GM13977 (cell line): ENCODE results near the gene ADIPOR1.
"Not testable (repeated sequence)": the region's sequence is repeated elsewhere in the genome, so short reads cannot be mapped to it uniquely, and the experiment has no call there.

Experiments
- DNase-seq: peaks from one replicate; pipeline ENCODE4 v3.0.0; 2012; ENCODE audit warnings: low spot score
- in situ Hi-C: fragments of 300-500 bp; cut with MboI; formaldehyde crosslinking; loops from one replicate; pipeline ENCODE4 v1.12.0; 2022; ENCODE audit warnings: low sequenced_read_pairs, low pct_unique_long_range_greater_than_20kb, mixed read lengths, inconsistent platforms; ENCODE audit not compliant: unreplicated experiment
- TF ChIP-seq, protein P1 (sequence below): IDR thresholded peaks from 2 replicates; pipeline ENCODE4 v1.5.1; 2012; ENCODE audit warnings: mild to moderate bottlenecking, control low read depth; ENCODE audit not compliant: insufficient read depth; ENCODE audit errors: extremely low read depth, missing control alignments

The ADIPOR1 gene

DNA sequence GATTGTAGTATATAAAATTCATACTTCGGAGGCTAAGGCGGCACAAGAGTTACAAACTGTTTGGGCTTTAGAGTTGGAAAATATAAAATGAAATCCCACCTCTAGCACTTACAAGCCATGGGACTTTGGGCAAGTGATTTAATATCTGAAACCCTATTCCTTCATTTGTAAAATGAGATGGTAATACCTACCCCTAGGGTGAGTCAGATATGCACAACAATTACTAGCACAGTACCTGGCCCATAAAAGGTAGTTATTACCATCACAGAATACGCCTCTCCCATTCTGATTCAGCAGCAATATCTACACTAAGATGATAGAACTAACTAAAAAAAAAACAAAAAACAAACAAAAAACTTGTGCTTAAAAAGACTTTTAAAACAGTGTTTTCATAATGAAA lies 34.6 kb downstream of the ADIPOR1 start:
- TF ChIP-seq, protein P1, sequence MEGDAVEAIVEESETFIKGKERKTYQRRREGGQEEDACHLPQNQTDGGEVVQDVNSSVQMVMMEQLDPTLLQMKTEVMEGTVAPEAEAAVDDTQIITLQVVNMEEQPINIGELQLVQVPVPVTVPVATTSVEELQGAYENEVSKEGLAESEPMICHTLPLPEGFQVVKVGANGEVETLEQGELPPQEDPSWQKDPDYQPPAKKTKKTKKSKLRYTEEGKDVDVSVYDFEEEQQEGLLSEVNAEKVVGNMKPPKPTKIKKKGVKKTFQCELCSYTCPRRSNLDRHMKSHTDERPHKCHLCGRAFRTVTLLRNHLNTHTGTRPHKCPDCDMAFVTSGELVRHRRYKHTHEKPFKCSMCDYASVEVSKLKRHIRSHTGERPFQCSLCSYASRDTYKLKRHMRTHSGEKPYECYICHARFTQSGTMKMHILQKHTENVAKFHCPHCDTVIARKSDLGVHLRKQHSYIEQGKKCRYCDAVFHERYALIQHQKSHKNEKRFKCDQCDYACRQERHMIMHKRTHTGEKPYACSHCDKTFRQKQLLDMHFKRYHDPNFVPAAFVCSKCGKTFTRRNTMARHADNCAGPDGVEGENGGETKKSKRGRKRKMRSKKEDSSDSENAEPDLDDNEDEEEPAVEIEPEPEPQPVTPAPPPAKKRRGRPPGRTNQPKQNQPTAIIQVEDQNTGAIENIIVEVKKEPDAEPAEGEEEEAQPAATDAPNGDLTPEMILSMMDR: no peak
- DNase-seq: no peak
- in situ Hi-C loops: loop anchor here (10.0 kb wide), 1 partner anchor 59 kb away; no protein-coding TSS in a partner anchor

DNA sequence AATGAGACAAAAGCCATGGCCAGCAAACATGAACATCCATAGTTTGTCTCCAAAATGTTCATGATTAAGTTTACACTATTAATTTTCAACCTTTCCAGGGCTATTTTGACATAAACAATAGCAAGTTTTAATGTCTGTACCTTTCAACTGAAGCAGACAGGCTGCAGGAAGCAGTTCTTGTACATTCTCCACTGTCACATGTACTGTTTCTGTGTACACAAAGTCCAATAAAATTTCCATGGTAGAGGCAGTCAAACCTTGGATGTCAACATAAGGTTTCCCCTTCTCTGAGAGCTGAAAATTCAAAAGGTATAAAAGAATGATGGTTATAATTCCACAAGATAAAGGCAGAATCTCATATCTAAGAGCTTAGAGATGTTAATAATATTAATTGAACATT lies 38.5 kb downstream of the ADIPOR1 start:
- TF ChIP-seq, protein P1: no peak
- DNase-seq: no peak
- in situ Hi-C loops: loop anchor here (10.0 kb wide), 1 partner anchor 55 kb away; no protein-coding TSS in a partner anchor

DNA sequence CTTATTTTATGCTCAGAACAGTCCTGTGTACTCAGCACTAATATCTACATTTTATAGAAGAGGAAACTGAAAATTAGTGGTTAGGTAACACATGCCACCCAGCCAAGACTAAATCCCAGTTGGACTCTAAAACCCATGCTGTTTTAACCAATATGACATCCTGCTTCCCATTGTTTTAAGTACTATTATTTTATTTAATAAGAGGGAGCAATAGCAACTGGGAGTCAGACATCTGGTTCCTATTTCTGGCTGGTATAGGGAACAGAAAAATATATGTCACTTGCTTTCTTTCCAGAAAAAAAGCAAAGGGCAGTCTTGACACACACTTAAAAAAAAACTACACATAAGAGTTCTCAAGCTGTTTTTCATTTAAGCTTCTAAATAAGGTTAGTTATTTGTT lies 43.0 kb downstream of the ADIPOR1 start:
- TF ChIP-seq, protein P1: no peak
- in situ Hi-C loops: no loop called here
- DNase-seq: no peak

DNA sequence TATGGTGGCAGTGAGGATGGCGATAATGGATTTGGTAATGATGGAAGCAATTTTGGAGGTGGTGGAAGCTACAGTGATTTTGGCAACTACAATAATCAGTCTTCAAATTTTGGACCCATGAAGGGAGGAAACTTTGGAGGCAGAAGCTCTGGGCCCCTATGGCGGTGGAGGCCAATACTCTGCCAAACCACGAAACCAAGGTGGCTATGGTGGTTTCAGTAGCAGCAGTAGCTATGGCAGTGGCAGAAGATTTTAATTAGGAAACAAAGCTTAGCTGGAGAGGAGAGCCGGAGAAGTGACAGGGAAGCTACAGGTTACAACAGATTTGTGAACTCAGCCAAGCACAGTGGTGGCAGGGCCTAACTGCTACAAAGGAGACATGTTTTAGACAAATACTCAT lies 45.6 kb downstream of the ADIPOR1 start:
- DNase-seq, in situ Hi-C loops: not testable (repeated sequence)

DNA sequence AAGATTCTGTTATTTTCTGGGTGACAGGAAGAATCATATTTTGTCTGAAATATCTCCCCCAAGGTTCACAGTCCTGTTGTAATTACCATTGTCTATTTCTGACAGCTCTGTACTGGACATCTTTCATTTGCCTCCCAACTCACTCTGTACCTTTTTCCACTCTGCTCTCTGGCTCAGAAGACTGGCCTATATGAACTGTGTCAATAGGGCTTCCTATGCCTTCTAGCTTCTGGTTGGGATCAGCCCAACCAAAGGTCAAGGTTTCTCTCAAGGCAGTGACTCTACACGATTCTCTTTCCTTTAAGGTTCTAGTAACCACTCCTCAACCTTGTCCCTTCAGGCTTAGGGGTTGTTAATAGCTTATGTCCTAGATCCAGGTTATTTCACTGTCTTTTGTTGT lies 48.6 kb downstream of the ADIPOR1 start:
- no peak for DNase-seq
- in situ Hi-C loops: no loop called here
- TF ChIP-seq, protein P1: no peak

DNA sequence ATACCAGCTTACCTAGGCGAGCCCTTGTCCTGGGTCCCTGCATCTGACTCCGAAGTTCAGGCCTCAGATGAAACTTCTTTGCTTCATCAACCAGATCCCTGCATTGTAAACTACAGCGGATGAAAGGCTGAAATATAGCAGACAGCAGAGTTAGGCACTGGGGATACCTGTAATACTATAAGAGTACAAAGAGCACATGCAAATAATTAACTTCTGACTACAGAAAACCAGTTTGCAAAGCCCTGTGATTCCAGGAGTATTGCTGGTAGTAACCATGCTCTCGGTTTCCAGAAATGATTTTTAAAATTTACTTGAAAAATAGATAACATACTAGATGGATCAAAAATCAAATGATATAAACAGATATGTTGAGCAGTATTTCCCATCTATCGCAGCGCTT lies 49.1 kb downstream of the ADIPOR1 start:
- TF ChIP-seq, protein P1: no peak
- no peak for DNase-seq

DNA sequence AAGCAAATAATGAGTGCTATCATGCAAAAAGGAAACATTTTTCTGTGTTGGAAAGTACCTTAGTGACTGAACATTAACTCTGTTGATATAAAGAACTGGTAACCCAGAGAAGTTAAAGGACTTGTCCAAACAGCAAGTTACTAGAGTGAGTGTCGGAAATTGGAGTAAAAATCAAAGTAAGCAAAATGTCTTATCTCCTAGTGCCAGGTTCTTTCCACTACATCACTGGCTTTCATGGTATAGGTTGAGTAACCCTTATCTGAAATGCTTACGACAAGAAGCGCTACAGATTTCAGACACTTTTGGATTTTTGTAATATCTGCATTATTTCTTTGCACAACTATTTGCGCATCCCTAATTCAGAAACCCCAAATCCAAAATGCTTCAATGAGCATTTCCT lies 52.8 kb downstream of the ADIPOR1 start:
- DNase-seq: no peak
- in situ Hi-C loops: no loop called here
- TF ChIP-seq, protein P1: no peak

More for the DNA sequence above, 49.1 kb downstream of the ADIPOR1 start:
- in situ Hi-C loops: no loop called here

DNA sequence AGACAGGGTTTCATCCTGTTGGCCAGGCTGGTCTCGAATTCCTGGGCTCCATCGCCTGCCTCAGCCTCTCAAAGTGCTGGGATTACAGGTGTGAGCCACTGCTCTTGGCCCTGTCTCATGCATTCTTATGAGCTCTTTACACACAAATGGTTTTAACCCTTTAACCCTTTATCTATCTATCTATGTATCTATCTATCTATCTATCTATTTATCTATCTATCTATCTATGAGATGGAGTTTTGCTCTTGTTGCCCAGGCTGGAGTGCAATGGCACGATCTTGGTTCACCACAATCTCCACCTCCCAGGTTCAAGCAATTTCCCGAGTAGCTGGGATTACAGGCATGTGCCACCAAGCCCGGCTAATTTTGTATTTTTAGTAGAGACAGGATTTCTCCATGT lies 54.3 kb downstream of the ADIPOR1 start:
- DNase-seq, in situ Hi-C loops: not testable (repeated sequence)
